ENCODE data around the gene SLF1.

GRCh38 chr5:94623877-94624276 is 5.4 kb downstream of the SLF1 start:
- TF ChIP-seq CTCF (IDR thresholded peaks at IDR 0.05; ENCODE audit: low read depth, low read length, poor library complexity, severe bottlenecking) (no peak), EZH2phosphoT487 (IDR thresholded peaks at IDR 0.05; ENCODE audit: borderline replicate concordance, low read length) (no peak)

Data from DOHH2 (cell line).